Activated naive CD4-positive, alpha-beta T cell treated with anti-CD3 and anti-CD28 coated beads, Interleukin-2, amount 50 U/mL, for 72 hours (primary cell): ENCODE measurements around the gene PODN. TPM values are rescaled to one million over a fixed set of nuclear protein-coding genes. Genes with fewer than 3 reads are reported as not detected.

Source experiments
- ATAC-seq, 2 donors: fragments of 150-1000 bp; cut with Tn5 transposase; 2 replicates each; pipeline ENCODE4 v1.10.0; 2021; ENCODE audit warnings: mild to moderate bottlenecking in 2 of 2, moderate library complexity in 2 of 2
- DNase-seq, 2 donors: peaks; one replicate each; pipeline ENCODE4 v3.0.0; 2021 to 2022; ENCODE audit warnings: low spot score in 2 of 2
- H3K27ac Mint-ChIP-seq, 2 donors: one replicate each; pipeline ENCODE4 v1.8.0; 2022; ENCODE audit warnings: mild to moderate bottlenecking in 2 of 2, mixed read lengths in 2 of 2
- H3K36me3 Mint-ChIP-seq, 2 donors: one replicate each; pipeline ENCODE4 v1.8.0; 2022; ENCODE audit warnings: mixed read lengths in 2 of 2
- H3K9me3 Mint-ChIP-seq, 2 donors: one replicate each; pipeline ENCODE4 v1.8.0; 2022; ENCODE audit warnings: mixed read lengths in 2 of 2
- total RNA-seq, 2 donors: library from RNA; stranded (reverse); gene quantifications; one replicate each; pipeline ENCODE4 v1.2.3, GENCODE V29; 2022

Gene PODN
- total RNA-seq, 2 donors from 2014 or later: not detected

GRCh38 chr1:53091841-53092645 lies 30.0 kb downstream of the PODN start:
- Mint-ChIP-seq H3K27ac (no peak overlapping the region), H3K9me3 (no peaks in the 10 kb centered on the region), H3K36me3 (no peaks in the 10 kb centered on the region)
- ATAC-seq (no peak), DNase-seq (no peak)

- no peaks in the 10 kb centered on the region for H3K36me3 Mint-ChIP-seq
- ATAC-seq: no peak
- DNase-seq: no peak
- no peak overlapping the region for H3K27ac Mint-ChIP-seq
- no peaks in the 10 kb centered on the region for H3K9me3 Mint-ChIP-seq
Measured at GRCh38 chr1:53092659-53093450, 30.8 kb downstream of the PODN start.

- H3K36me3 Mint-ChIP-seq: no peaks in the 10 kb centered on the region
- ATAC-seq: peak in 1 of 2 donors; percentile 11
- no peak for DNase-seq
- no peak overlapping the region for H3K27ac Mint-ChIP-seq
- no peaks in the 10 kb centered on the region for H3K9me3 Mint-ChIP-seq
Measured at GRCh38 chr1:53093451-53093754, 31.4 kb downstream of the PODN start.

- DNase-seq: no peak
- no peak for ATAC-seq
- Mint-ChIP-seq H3K36me3 (no peaks in the 10 kb centered on the region), H3K9me3 (no peaks in the 10 kb centered on the region), H3K27ac (no peak overlapping the region)
Measured at GRCh38 chr1:53093778-53094532, 31.9 kb downstream of the PODN start.

- H3K9me3 Mint-ChIP-seq: no peaks in the 10 kb centered on the region
- no peaks in the 10 kb centered on the region for H3K36me3 Mint-ChIP-seq
- DNase-seq: no peak
- ATAC-seq: no peak
- H3K27ac Mint-ChIP-seq: no peak overlapping the region
Measured at GRCh38 chr1:53094533-53094919, 32.5 kb downstream of the PODN start.

- DNase-seq (no peak), ATAC-seq (no peak)
- Mint-ChIP-seq H3K36me3 (no peaks in the 10 kb centered on the region), H3K9me3 (no peaks in the 10 kb centered on the region), H3K27ac (no peak overlapping the region)
Measured at GRCh38 chr1:53104289-53104913, 42.4 kb downstream of the PODN start.

GRCh38 chr1:53107090-53107489 lies 45.1 kb downstream of the PODN start:
- Mint-ChIP-seq H3K27ac (no peak overlapping the region), H3K9me3 (no peaks in the 10 kb centered on the region), H3K36me3 (peaks cover 0 to 9% of the 10 kb centered on the region in 2 donors)
- ATAC-seq (no peak), DNase-seq (no peak)

GRCh38 chr1:53107570-53108322 lies 45.7 kb downstream of the PODN start:
- H3K36me3 Mint-ChIP-seq: peaks cover 0 to 9% of the 10 kb centered on the region in 2 donors
- no peak for ATAC-seq
- no peaks in the 10 kb centered on the region for H3K9me3 Mint-ChIP-seq
- DNase-seq: no peak
- H3K27ac Mint-ChIP-seq: no peak overlapping the region

GRCh38 chr1:53108646-53109580 lies 46.9 kb downstream of the PODN start:
- Mint-ChIP-seq H3K9me3 (no peaks in the 10 kb centered on the region), H3K36me3 (peaks cover 0 to 9% of the 10 kb centered on the region in 2 donors), H3K27ac (no peak overlapping the region)
- DNase-seq (no peak), ATAC-seq (no peak)

GRCh38 chr1:53110370-53111072 lies 48.5 kb downstream of the PODN start:
- H3K27ac Mint-ChIP-seq: peak overlapping the region in 1 of 2 donors; percentile 68
- DNase-seq: peak in 1 of 2 donors; percentile 27
- H3K36me3 Mint-ChIP-seq: peaks cover 0 to 9% of the 10 kb centered on the region in 2 donors
- ATAC-seq: peak; percentile 85 to 89
- no peaks in the 10 kb centered on the region for H3K9me3 Mint-ChIP-seq

- Mint-ChIP-seq H3K27ac (peak overlapping the region; percentile 24 to 68), H3K9me3 (no peaks in the 10 kb centered on the region), H3K36me3 (peaks cover 0 to 9% of the 10 kb centered on the region in 2 donors)
- DNase-seq: no peak
- peak; percentile 13 to 42 for ATAC-seq
Measured at GRCh38 chr1:53111073-53111556, 49.1 kb downstream of the PODN start.

- H3K9me3 Mint-ChIP-seq: no peaks in the 10 kb centered on the region
- ATAC-seq (no peak), DNase-seq (no peak)
- peak overlapping the region in 1 of 2 donors; percentile 68 for H3K27ac Mint-ChIP-seq
- H3K36me3 Mint-ChIP-seq: peaks cover 0 to 9% of the 10 kb centered on the region in 2 donors
Measured at GRCh38 chr1:53111693-53112092, 49.7 kb downstream of the PODN start.

- Mint-ChIP-seq H3K27ac (no peak overlapping the region), H3K36me3 (peaks cover 0 to 9% of the 10 kb centered on the region in 2 donors), H3K9me3 (no peaks in the 10 kb centered on the region)
- DNase-seq (no peak), ATAC-seq (no peak)
Measured at GRCh38 chr1:53112271-53112774, 50.3 kb downstream of the PODN start.

GRCh38 chr1:53112861-53113260 lies 50.8 kb downstream of the PODN start:
- no peak overlapping the region for H3K27ac Mint-ChIP-seq
- no peaks in the 10 kb centered on the region for H3K9me3 Mint-ChIP-seq
- H3K36me3 Mint-ChIP-seq: peaks cover 0 to 9% of the 10 kb centered on the region in 2 donors
- ATAC-seq (no peak), DNase-seq (no peak)
